ENCODE data around the gene SAPCD1. TPM values are rescaled to one million over a fixed set of nuclear protein-coding genes. Genes with fewer than 3 reads are reported as not detected.
"Not testable (repeated sequence)": the region's sequence is repeated elsewhere in the genome, so short reads cannot be mapped to it uniquely, and the experiment has no call there.

SAPCD1 gene
- polyA plus RNA-seq, 4 donors = 2.7 to 13.0 (median 7.9) TPM

DNA sequence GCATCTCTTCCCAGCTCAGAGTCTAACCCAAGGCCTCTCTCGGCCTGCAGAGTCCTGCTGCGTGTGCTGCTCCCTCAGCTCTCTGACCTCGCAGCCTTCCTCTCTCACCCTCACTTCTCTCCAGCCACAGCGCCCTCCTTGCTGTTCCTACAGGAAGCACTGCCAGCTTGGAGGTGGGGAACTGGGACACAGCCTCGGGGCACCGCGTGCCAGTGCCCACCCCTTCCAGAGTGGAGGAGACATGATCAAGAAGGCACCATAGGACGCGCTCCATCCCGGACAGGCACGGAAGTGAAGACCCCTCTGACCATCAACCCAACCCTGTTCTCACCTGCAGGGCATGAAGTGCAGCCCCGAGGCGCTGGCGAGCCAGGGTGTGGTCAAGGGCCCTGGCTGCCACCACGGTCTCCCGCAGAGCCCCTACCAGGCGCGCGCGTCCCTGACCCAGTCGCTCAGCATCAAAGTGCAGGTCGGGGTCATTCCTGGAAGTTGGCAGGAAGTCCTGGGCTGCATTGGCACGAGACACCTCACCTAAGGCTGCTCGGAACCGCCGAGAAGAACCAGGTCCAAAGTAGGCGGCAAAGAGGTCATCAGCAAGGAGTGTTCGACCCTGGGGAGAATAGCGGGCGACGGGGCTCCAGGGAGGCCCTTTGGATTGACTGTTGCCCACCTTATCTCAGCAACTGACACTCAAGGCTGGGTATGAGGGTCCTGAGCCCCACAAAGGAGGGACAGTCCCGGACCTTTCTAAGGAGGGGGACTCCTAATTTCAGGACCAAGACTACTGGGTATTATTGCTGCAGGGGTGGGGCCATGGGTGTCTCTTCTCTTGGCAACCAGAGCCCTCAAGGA, 13.4 kb downstream of the SAPCD1 start:
- DNase-seq (ENCODE audit: low read depth in 4 of 4, low spot score in 3 of 4) = no peak

DNA sequence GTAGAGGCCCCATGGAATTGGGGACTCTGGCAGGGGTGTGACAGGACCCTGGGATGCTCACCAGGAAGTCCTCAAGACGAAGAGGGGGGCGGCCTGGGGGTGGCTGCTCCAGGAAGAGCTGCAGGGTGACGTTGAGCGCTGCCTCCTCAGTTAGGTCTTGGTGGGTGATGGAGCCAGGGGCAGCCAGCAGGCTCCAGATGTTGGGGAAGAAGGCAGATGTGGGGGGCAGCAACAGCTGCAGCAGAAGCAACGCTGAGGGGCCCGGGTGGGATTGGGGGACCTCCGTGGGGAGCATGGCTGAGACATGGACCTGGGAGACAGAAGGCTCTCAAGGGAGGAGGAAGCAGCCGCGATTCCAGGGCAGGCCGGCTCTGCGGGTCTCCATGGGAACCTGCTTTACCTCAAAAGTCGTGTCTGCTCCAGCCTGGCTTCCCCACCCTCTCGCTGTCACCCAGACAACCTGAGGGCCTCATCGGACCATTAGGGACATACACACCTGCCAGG, 14.1 kb downstream of the SAPCD1 start:
- DNase-seq (ENCODE audit: low read depth in 4 of 4, low spot score in 3 of 4) = no peak

DNA sequence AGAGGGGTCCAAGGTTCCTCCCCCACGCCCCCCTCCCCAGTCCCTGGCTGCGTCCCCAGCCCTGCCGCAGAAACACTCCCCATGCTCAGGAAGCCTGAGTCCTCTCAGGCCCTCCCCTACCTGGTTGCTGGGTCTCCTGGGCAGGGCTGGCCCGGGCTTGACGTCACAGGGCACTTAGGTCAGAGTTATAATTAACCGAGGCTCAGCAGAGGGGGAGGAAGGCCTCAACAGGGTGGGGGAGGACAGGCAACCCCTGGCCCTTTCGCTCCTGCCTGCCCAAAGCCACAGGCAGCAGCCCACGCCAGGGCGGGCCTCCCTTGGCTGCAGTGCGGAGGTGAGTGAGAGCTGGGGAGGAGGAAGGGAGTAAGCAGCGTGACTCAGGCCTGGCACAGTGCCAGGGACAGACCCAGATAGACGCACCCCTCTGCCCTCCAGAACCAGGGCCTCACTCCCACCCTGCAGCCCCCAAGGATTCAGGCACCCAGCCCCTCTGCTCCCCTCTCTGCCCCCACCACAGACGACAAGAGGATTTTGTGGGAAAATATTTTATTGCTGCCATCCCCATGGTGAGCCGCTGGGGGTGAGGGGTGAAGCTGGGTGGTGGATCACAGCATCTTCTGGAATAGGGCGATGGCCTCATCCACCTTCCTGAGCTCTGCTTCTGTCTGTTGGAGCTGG, 14.7 kb downstream of the SAPCD1 start, which contains the start of gene VWA7:
Gene VWA7, minus strand, starts transcription at position 340 of the 678 bp plus-strand sequence. CDS start 549 bp downstream, outside the sequence.
- DNase-seq (ENCODE audit: low read depth in 4 of 4, low spot score in 3 of 4) = peak; percentile 69 to 76 (median 75)

DNA sequence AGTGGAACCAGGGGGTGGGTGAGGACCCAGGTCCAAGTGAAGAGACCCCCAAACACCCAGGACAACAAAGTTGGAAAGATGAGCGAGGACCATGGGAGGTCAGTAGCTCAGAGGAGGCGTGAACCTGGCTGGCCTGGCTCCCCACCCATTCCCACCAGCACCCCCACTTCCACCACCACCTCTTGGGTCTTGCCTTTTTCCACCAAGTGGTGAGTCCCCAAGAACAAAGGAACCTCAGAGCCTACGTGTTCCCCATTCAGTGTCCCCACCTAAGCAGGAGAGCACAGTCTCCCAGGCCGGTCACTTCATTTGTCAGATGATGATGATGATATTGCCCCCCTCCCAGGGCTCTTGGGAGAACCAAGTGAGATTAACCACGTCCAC, 15.2 kb downstream of the SAPCD1 start:
- no peak for DNase-seq (ENCODE audit: low read depth in 4 of 4, low spot score in 3 of 4)

DNA sequence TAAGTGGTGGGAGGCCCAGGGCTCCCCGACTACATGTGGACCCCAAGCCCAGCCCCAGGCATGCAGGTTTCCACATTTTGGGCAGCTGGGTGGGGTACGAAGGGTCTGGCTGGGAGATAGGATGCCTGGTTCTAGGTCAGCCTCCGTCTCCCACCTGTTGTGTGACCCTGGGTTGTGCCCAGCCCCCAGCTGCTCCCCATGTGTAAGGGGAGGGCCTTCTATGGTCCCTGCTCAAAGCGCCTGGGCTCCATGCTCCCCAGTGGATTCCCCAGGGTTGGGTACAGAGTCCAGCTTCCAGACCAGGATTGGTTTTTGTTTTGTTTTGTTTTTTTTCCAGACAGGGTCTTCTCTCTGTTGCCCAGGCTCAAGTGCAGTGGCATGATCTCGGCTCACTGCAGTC, 15.7 kb downstream of the SAPCD1 start:
- no peak for DNase-seq (ENCODE audit: low read depth in 4 of 4, low spot score in 3 of 4)

DNA sequence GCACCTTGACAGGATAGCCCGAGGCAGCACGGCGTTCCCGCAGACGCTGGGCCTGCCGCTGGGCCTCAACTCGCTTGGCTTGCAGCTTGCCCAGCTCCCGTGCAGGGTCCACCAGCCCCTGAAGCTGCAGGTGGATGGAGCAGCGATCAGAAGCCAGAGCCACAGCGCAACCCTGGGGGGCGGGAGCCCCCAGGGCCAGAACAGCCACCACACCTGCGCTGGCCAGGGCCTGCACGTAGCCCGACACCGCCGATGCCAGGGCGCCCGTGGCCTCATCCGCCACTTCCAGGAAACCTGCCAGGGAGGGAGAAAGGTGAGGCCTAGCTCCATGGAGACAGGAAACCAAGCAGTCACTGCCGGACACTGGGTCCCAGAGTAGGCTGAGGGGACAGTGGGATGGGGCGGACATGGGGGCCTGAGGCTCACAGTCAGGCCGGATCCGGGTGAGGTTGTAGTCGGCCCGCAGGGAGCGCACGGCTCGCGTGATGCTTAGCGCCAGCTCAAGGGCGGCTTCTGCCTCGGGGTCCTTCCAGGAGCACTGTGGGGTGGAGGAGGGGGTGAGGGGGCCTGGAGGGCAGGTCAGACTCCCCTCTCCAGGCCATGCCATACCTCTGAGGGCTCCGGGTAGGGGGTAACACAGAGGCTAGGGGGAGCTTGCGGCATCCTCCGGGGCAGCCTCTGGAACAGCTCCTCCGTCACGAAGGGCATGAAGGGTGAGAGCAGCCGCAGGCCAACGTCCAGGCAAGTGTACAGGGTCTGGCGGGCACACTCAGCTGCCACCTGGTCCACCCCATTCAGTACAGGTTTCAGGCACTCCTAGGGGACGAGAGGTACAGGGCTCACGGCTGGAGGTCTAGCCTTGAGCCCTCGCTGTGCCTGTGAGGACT, 16.8 kb downstream of the SAPCD1 start:
- no peak for DNase-seq (ENCODE audit: low read depth in 4 of 4, low spot score in 3 of 4)

DNA sequence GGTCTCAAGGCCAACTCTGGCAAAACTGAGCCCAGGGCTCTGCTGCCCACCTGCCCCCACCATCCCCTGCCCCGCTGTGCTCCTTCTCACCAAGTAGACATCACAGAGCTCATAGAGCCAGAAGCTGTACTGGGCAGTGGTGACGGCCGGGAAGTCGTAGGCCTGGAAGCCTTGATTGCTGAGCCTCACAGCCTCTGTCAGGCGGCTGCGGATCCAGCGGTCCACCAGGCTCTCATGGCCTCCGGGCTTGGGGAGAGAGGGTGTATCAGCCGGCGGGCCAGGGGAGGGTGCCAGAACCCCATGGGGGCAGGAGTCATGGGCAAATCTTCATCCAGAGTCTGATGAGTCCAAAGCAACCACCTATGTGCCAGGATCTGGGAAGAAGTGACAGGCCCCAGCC, 17.5 kb downstream of the SAPCD1 start:
- DNase-seq (ENCODE audit: low read depth in 4 of 4, low spot score in 3 of 4) = no peak

DNA sequence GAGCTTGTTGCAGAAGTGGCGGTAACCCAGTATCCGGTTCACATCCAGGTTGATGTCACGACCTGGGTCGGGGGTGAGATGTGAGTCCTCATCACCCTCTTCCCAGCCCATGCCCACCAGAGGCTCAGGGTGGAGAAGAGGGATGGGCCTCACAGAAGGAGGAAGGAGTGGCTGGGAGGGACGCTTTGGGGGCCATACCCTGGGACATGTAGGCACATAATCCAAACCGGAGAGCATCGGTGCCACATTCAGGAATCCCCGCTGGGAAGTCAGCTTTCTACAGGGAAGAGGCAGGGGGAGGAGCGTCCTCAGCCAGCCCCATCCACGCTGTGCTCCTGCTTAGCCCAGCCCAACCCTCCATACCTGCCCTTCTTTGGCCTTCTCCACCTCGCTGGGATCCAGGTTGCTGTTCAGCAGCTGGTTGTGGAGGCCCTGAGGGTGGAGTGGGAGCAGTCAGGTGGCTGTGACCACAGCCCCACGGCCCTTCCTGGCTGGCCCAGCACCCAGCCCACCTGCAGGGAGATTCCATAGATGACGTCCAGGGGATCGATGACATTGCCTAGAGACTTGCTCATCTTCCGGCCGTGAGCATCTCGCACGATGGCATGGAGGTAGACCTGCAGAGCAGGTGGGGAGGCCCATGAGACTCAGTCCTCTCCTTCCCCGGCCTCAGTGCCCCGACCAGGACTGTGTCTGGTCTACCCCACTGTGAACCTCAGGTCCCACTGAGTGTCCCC, 18.2 kb downstream of the SAPCD1 start:
- DNase-seq (ENCODE audit: low read depth in 4 of 4, low spot score in 3 of 4) = no peak

DNA sequence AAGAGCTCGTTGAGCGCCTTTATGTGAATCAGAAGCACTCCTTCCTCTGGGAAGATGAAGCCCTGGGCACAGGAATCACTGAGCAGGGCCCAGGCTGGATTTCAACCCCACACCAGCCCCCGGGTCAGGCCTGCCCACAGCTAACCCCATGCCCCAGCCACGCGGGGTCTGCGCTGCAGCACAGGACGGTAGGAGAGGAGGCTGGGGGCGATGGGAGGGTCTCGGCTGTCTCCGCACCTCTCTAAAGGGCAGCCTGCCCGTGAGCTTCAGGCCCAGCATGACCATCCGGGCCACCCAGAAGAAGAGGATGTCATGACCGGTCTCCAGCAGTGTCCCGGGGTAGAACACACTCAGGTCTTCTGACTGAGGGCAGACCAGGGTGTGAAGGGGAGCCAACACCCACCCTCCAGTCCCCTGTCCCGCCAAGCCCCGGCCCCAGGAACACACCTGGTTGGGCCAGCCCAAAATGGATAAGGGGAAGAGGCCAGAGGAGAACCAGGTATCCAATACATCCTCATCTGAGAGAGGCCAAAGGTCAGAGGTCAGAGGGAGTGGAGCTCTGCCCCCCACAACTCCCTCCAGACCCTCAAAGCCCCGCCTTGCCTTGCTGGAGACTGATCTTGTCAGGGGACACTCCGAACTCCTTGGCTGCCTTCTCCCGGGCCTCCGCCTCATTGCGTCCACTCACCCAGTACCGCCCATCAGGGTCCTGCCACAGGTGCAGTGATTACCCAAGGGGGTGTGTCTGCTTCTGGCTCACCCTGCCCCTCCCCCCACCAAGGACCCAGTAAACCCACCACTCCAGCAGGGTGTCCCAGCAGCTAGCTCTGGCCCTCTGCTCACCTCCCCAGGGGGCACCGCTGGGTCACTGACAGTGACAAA, 19.0 kb downstream of the SAPCD1 start:
- no peak for DNase-seq (ENCODE audit: low read depth in 4 of 4, low spot score in 3 of 4)

DNA sequence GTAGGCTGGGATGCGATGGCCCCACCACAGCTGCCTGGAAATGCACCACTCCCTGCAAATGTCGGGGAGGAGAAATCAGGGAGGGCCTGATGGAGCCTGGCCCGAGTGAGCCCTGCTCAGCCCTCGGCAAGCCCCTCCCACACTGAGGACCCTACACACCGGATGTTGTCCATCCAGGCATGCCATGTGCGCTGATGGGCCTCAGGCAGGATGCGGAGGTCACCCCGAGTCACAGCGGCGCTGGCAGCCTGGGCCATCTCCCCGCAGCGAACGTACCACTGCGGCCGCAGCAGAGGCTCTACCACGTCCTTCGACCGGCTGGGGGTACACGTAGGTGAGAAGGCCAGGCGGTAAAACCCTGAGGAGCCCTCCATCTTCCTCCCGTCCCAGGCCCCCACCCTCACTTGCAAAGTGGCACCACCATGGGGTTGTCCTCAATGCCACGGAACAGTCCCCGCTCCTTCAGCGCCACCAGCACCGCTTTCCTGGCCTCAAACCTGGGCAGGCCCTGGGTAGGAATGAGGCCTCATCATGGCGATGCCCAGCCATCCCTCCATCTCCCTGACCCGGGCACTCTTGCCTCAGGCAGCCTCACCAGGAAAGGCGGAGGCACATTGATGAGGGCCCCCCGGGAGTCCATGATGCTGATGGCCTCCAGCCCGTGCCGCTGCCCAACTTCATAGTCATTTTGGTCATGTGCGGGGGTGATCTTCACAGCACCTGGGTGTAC, 19.8 kb downstream of the SAPCD1 start:
- no peak for DNase-seq (ENCODE audit: low read depth in 4 of 4, low spot score in 3 of 4)

DNA sequence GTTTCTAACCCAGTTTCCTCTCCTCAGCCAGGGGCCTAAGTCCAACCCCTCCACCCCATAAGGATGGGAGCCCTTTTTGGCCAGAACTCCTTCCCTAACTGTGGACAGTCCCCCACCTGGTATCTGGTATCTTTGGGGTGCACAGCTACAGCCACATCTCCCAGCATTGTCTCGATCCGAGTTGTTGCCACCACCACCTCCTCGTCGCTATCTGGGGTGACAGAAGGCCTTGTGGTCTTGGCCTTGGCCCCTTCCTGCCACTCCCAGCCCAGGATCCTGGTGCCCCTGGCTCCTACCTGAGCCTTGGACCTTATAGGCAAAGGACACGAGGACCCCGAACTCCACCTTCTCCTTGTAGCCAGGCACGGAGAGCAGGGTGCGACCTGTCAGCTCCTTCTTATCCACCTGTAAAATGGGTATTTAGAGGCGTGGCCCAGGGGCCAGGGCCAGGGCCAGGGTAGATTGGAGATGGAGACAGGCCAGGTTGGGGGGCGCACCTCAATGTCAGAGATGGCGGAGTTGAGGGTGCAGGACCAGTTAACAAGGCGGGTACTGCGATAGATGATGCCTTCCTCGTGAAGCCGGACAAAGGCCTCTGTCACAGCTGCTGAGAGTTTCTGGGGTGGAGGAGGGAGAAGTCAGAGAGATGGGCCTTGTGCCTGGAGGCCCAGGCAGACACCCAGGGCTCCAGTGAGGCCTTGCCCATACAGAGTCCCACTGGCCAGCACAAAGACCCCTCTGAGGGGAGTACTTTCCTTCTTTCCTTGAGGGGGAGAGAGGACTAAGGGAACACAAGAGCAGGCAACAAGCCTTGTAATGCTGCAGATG, 21.9 kb downstream of the SAPCD1 start:
- DNase-seq (ENCODE audit: low read depth in 4 of 4, low spot score in 3 of 4) = no peak

DNA sequence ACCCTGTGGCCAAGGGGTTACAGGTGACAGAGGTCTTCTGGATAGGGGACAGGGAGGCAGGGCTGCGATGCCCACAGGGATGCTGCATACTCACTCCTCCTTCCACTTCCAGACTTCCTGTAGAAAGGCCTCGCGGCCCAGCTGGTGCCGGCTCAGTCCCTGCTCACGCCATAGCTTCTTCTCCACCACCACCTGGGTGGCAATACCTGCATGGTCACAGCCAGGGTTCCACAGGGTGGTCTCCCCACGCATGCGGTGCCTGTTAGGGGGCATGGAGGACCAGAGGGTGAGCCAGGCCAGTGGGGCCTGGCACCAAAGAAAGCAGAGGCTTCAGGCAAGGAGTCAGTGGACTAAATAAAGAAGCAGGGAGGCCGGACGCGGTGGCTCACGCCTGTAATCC, 23.0 kb downstream of the SAPCD1 start:
- no peak for DNase-seq (ENCODE audit: low read depth in 4 of 4, low spot score in 3 of 4)

DNA sequence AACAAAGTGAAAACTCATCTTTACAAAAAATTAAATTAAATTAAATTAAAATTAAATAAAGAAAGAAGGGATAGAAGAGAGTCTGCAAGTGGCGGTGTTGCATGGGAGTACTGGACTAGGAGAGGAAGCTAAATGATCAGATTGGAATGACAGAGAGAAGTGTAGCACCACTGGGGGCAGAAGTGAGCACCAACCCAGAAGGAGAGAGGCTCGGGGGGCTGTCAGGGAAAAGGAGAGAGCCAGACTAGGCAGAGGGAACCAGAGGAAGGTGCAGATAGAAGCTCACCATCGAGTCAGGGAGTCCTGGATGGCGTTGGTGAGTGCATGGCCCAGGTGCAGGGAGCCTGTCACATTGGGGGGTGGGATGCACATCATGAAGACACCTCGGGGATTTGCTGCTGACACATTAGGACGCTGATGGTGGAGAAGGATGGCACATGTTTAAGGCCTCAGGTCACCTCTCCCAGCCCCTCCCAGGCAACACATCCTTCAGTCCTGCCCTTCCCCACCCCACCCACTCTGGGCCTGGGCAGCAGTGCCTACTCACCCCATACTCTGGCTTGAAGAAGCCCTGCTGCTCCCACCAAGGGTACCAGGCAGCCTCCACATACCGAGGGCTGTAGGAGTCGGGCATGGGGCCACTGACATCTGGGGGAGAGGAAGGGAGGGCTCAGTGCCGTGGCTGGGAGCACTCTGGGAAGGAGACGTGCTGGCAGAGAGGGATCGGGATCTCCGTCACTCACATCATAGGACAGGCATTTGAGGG, 29.1 kb downstream of the SAPCD1 start:
- no peak for DNase-seq (ENCODE audit: low read depth in 4 of 4, low spot score in 3 of 4)

DNA sequence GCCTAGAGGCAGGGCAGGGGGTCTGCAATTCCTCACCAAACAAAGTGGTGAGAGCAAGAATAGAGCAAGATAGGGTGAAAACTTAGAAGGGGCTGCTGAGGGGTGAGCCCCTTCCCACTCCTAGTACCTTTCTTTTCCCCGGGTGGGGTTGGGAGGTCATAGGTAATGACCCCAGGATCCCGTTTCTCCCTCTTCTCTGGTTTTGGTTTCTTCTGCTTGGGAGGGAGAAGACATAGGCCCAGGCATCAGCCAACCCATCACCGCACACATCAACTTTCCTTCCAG, 29.6 kb downstream of the SAPCD1 start:
- no peak for DNase-seq (ENCODE audit: low read depth in 4 of 4, low spot score in 3 of 4)

DNA sequence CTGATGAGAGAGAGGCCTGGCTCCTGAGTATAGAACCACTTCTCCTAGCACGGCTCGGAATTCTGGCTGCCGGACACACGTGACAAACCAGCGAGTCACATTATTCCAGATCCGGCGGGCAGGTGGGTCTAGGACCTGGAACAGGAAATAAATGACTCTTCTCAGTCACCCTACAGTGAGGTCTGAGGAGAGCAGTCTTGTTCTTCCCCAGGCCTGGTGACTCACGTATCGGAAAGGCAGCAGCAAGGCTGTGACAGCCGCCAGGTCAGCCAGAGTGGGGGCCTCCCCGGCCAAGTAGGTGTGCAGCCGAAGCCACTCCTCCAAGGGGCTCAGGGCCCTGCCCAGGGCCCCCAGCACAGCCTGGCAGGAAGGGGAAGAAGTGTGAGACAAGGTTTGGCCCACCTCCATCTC, 30.3 kb downstream of the SAPCD1 start:
- DNase-seq (ENCODE audit: low read depth in 4 of 4, low spot score in 3 of 4) = no peak

DNA sequence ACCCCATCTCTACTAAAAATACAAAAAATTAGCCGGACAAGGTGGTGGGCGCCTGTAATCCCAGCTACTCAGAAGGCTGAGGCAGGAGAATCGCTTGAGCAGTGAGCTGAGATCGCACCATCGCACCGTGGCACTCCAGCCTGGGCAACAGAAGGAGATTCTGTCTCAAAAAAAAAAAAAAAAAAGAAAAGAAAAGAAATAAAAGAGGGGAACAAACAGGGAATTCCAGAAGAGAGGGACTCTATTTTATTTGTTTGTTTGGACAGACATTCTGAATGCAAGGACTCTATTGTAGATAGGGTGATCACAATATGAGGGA, 31.4 kb downstream of the SAPCD1 start:
- DNase-seq (ENCODE audit: low read depth in 4 of 4, low spot score in 3 of 4) = not testable (repeated sequence)

DNA sequence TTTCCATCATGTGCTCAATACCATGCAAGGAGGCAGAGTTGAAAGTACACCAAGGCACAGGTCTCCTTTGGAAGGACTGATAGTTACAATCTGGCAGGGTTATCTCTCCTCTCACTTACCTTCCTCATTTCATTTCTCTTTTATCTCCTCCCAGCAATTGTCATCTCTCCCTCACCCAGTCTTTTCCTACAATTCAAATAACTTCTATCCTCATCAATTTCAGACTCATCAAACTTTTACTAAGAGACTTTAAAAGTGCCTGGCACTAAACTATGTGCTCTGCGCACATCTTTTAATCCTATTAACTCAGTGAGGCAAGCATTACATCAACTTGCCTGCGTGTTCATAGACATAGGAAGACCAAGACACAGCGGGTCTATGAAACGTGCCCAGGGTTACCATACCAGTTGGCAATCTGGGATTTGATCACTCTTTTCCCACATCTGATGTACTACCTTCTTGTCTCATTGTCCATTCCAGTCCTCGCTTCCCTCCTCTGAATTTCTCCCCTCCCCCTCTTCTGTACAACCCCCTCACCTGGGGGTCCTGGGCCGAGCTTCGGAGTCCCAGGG, 31.9 kb downstream of the SAPCD1 start:
- DNase-seq (ENCODE audit: low read depth in 4 of 4, low spot score in 3 of 4) = no peak
